Panc1 (cell line): ENCODE results near the gene PXK. TPM values are rescaled to one million over a fixed set of nuclear protein-coding genes. Genes with fewer than 3 reads are reported as not detected.

Source experiments
- ATAC-seq: fragments of 200-7000 bp; cut with Tn5 transposase; 2 replicates; pipeline ENCODE4 v1.9.1; 2020; ENCODE audit warnings: mild to moderate bottlenecking, moderate library complexity
- BruUV-seq: library from RNA; stranded (reverse); fragments of 400-500 nt; replicated peaks from 2 replicates; lab custom pipeline; 2021; lab: Mats Ljungman, UMichigan
- CTCF ChIA-PET: fragments of 300-600 bp; sonication (Branson Sonifier 250); formaldehyde crosslinking; loops from one replicate; lab custom pipeline; 2022; ENCODE audit warnings: antibody characterized with exemption; lab: Charles Lee
- POLR2A ChIA-PET: fragments of 300-600 bp; sonication (Branson Sonifier 250); formaldehyde crosslinking; loops from one replicate; lab custom pipeline; 2022; ENCODE audit warnings: antibody characterized with exemption; lab: Charles Lee
- DNase-seq: peaks from one replicate; pipeline ENCODE4 v3.0.0-alpha.2; 2010; ENCODE audit warnings: low read depth, low spot score
- H3K27ac ChIP-seq: 2 replicates; pipeline ENCODE4 v1.5.1; 2011; ENCODE audit warnings: mild to moderate bottlenecking, low read length, inconsistent platforms
- H3K27me3 ChIP-seq: fragments of 200-500 bp; sonication (Bioruptor generic); 2 replicates; pipeline ENCODE4 v1.6.0; 2014; ENCODE audit warnings: low read length, inconsistent platforms; ENCODE audit not compliant: control insufficient read depth, insufficient read depth
- H3K36me3 ChIP-seq: fragments of 200-500 bp; sonication (Bioruptor generic); 2 replicates; pipeline ENCODE4 v1.5.1; 2014; ENCODE audit warnings: inconsistent platforms, mild to moderate bottlenecking, low read length, moderate library complexity; ENCODE audit not compliant: control insufficient read depth, insufficient read depth
- H3K4me1 ChIP-seq: 2 replicates; pipeline ENCODE4 v1.5.1; 2011; ENCODE audit warnings: inconsistent platforms, mild to moderate bottlenecking, low read length, moderate library complexity; ENCODE audit not compliant: control insufficient read depth, insufficient read depth
- H3K4me3 ChIP-seq, 2 experiments: 2 replicates each; pipeline ENCODE4 v1.5.1; 2011 to 2012; ENCODE audit warnings: low read depth in 2 of 2, low read length in 2 of 2, mild to moderate bottlenecking in 2 of 2, inconsistent platforms in 1 of 2, moderate library complexity in 1 of 2
- H3K9me3 ChIP-seq: fragments of 200-500 bp; sonication (Bioruptor generic); 2 replicates; pipeline ENCODE4 v1.5.1; 2014; ENCODE audit warnings: low read depth, mild to moderate bottlenecking, inconsistent platforms, low read length, moderate library complexity; ENCODE audit not compliant: control insufficient read depth, insufficient read depth
- POLR2AphosphoS5 ChIP-seq: IDR thresholded peaks from 2 replicates; pipeline ENCODE4 v1.6.1; 2012; ENCODE audit warnings: mild to moderate bottlenecking, low read depth, low read length, moderate library complexity
- REST ChIP-seq, 2 experiments: IDR thresholded peaks; 2 replicates each; pipeline ENCODE4 v1.6.1; 2011 to 2012; ENCODE audit warnings: low read depth in 2 of 2, control low read depth in 1 of 2, low read length in 1 of 2, mild to moderate bottlenecking in 1 of 2, moderate library complexity in 1 of 2; ENCODE audit not compliant: insufficient read depth in 1 of 2
- TCF7L2 ChIP-seq: IDR thresholded peaks from 2 replicates; pipeline ENCODE4 v1.6.1; 2011; ENCODE audit warnings: mild to moderate bottlenecking, low read depth, low read length, inconsistent platforms
- in situ Hi-C: cut with HindIII; loops from 2 replicates; pipeline ENCODE4 v1.10.0; 2016; ENCODE audit warnings: low sequenced_read_pairs, low pct_unique_long_range_greater_than_20kb
- intact Hi-C: fragments of 100-400 bp; cut with micrococcal nuclease; formaldehyde crosslinking; loops from one replicate; pipeline ENCODE4 v1.10.0; 2022; ENCODE audit not compliant: unreplicated experiment
- total RNA-seq: library from RNA; stranded (reverse); gene quantifications from one replicate; pipeline ENCODE4 v1.2.1, GENCODE V29; 2021; ENCODE audit not compliant: unreplicated experiment
- TF ChIP-seq, protein P1 (sequence below): fragments of 450-650 bp; IDR thresholded peaks from 2 replicates; pipeline ENCODE4 v1.5.1; 2017; ENCODE audit warnings: mild to moderate bottlenecking

Gene PXK
- total RNA-seq, 1 experiment from 2014 or later = 14.2 TPM

DNA sequence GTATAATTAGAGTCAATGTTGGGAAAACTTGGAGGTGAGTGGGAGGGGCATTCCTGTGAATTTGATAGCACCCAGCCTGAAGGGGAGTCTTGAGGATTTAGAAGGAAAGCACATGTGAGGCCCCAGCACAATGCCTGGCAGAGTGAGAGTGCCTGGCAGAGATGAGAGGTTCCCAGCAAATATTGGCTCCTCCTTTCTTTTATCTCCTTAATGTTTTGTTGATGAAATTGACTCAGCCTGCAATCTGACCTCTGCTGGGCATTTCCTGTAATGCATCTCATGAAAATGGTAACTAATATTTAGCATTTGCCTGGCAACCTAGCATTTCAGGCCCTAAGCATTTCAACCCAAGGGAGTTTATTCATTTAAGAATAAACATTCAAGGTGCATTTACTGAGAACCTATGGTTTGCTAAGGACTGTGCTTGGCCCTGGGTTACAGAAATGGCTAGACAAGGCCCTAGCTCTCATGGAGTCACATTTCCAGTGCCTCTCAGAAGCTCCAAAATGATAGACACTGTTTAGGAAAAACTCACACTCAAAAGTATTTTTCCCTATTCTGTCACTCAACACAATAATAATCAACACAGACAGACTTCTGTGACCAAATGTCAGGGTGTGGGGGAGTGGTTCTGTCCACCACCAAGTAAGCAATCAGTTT is 82.0 kb downstream of the PXK start:
- DNase-seq (no peak), ATAC-seq (peak; percentile 72)
- H3K27ac ChIP-seq = no peak overlapping the region
- no peak overlapping the region for H3K4me3 ChIP-seq
- ChIA-PET CTCF (no interaction called here), POLR2A (no interaction called here)
- TF ChIP-seq, protein P1, sequence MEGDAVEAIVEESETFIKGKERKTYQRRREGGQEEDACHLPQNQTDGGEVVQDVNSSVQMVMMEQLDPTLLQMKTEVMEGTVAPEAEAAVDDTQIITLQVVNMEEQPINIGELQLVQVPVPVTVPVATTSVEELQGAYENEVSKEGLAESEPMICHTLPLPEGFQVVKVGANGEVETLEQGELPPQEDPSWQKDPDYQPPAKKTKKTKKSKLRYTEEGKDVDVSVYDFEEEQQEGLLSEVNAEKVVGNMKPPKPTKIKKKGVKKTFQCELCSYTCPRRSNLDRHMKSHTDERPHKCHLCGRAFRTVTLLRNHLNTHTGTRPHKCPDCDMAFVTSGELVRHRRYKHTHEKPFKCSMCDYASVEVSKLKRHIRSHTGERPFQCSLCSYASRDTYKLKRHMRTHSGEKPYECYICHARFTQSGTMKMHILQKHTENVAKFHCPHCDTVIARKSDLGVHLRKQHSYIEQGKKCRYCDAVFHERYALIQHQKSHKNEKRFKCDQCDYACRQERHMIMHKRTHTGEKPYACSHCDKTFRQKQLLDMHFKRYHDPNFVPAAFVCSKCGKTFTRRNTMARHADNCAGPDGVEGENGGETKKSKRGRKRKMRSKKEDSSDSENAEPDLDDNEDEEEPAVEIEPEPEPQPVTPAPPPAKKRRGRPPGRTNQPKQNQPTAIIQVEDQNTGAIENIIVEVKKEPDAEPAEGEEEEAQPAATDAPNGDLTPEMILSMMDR = peak; percentile 76
- no peak for TF ChIP-seq REST (IDR thresholded peaks at IDR 0.05; ENCODE audit: insufficient read depth in 1 of 2, low read depth in 2 of 2, low read length in 1 of 2)
- no peaks in the 10 kb centered on the region for H3K9me3 ChIP-seq
- H3K4me1 ChIP-seq = no peaks in the 10 kb centered on the region
- no TSS peak for BruUV-seq
- no peaks in the 10 kb centered on the region for H3K27me3 ChIP-seq
- in situ Hi-C loops = no loop called here
- intact Hi-C loops = loop anchor here (5.0 to 10.0 kb wide), 2 partner anchors 77 to 230 kb away; no protein-coding TSS in a partner anchor
- no peaks in the 10 kb centered on the region for H3K36me3 ChIP-seq

GRCh38 chr3:58416191-58416590 is 83.5 kb downstream of the PXK start:
- POLR2A ChIA-PET = no interaction called here
- TF ChIP-seq, protein P1 = no peak
- TF ChIP-seq REST (IDR thresholded peaks at IDR 0.05; ENCODE audit: insufficient read depth in 1 of 2, low read depth in 2 of 2, low read length in 1 of 2) = no peak
- no peak for TF ChIP-seq TCF7L2
- TF ChIP-seq POLR2AphosphoS5 = no peak
- Histone ChIP-seq H3K4me3 (no peak overlapping the region), H3K36me3 (no peaks in the 10 kb centered on the region), H3K27ac (no peak overlapping the region), H3K4me1 (no peaks in the 10 kb centered on the region; the same call in 1 of the 2 replicates), H3K27me3 (no peaks in the 10 kb centered on the region), H3K9me3 (no peaks in the 10 kb centered on the region)
- in situ Hi-C loops (no loop called here), intact Hi-C loops (loop anchor here (10.0 kb wide), 1 partner anchor 231 kb away; no protein-coding TSS in a partner anchor)
- no peak for ATAC-seq
- DNase-seq = no peak
- CTCF ChIA-PET = no interaction called here
- no TSS peak for BruUV-seq
